GM12892 (cell line): ENCODE data around the gene SBK1.

Experiments used
- POLR2A ChIP-seq: IDR thresholded peaks from 2 replicates; pipeline ENCODE4 v1.6.1; 2011; ENCODE audit warnings: low read depth, low read length, control low read depth
- POLR2AphosphoS5 ChIP-seq: IDR thresholded peaks from 2 replicates; pipeline ENCODE4 v1.6.1; 2011; ENCODE audit warnings: low read depth, low read length, control low read depth
- TAF1 ChIP-seq: IDR thresholded peaks from 2 replicates; pipeline ENCODE4 v1.6.1; 2011; ENCODE audit warnings: low read depth, mild to moderate bottlenecking, control low read depth, low read length, borderline replicate concordance

GRCh38 chr16:28274676-28275075 lies 17.6 kb upstream of the SBK1 start:
- TF ChIP-seq POLR2A (no peak), POLR2AphosphoS5 (no peak), TAF1 (no peak)
